A549 (cell line): ENCODE results near the gene RGSL1. TPM values are rescaled to one million over a fixed set of nuclear protein-coding genes. Genes with fewer than 3 reads are reported as not detected.
A peak's percentile ranks its signal among the peaks of the same experiment; 100 is the strongest.

Source experiments
- ATAC-seq, 2 experiments: fragments of 200-7000 bp in 1 of 2; fragments of >200 bp in 1 of 2; cut with Nextera tagmentation in 1 of 2; cut with Tn5 transposase in 1 of 2; 3 replicates each; pipeline versions ENCODE4 v1.8.0 to v1.9.1; 2018 to 2020; ENCODE audit warnings: mild to moderate bottlenecking in 1 of 2, moderate library complexity in 1 of 2
- CTCF ChIA-PET: fragments of 300-600 bp; sonication (Branson Sonifier 250); formaldehyde crosslinking; extraction: SDS; loops from one replicate; lab custom pipeline; 2021; ENCODE audit warnings: antibody characterized with exemption, inconsistent platforms; lab: Yijun Ruan, JAX
- POLR2A ChIA-PET: fragments of 350-600 bp; formaldehyde crosslinking; extraction: SDS; loops from one replicate; lab custom pipeline; 2021; ENCODE audit warnings: antibody characterized with exemption, inconsistent platforms; lab: Yijun Ruan, JAX
- DNase-seq, 2 experiments: peaks; one replicate each; pipeline versions ENCODE4 v3.0.0 to v3.0.0-alpha.2; 2011 to 2016; ENCODE audit warnings: low read depth in 1 of 2, low spot score in 1 of 2
- FAIRE-seq: peaks from 2 replicates; lab custom pipeline; 2011; peaks lifted over from hg19 to GRCh38; lab: Jason Lieb, UNC
- H3K27ac ChIP-seq, 2 experiments: fragments of >200 bp; sonication (Bioruptor Twin); formaldehyde crosslinking; 3 replicates each; pipeline ENCODE4 v1.5.1; 2016 to 2017
- H3K4me1 ChIP-seq: fragments of >200 bp; sonication (Bioruptor Twin); formaldehyde crosslinking; 3 replicates; pipeline ENCODE4 v1.6.1; 2016
- H3K4me2 ChIP-seq: fragments of >200 bp; sonication (Bioruptor Twin); formaldehyde crosslinking; 3 replicates; pipeline ENCODE4 v1.6.1; 2016
- H3K4me3 ChIP-seq: fragments of >200 bp; sonication (Bioruptor Twin); formaldehyde crosslinking; 3 replicates; pipeline ENCODE4 v1.5.1; 2016
- H3K9me3 ChIP-seq: fragments of >200 bp; sonication (Bioruptor Twin); formaldehyde crosslinking; 3 replicates; pipeline ENCODE4 v1.6.1; 2016
- CTCF ChIP-seq: fragments of >200 bp; sonication (Bioruptor Twin); formaldehyde crosslinking; IDR thresholded peaks from 3 replicates; pipeline ENCODE4 v1.5.1; 2016
- E2F6 ChIP-seq: IDR thresholded peaks from 2 replicates; pipeline ENCODE4 v1.6.1; 2012; ENCODE audit warnings: low read depth, borderline replicate concordance
- FOSB ChIP-seq: fragments of 250-450 bp; sonication (Bioruptor Pico); IDR thresholded peaks from 2 replicates; pipeline ENCODE4 v1.5.0; 2020; ENCODE audit warnings: mild to moderate bottlenecking, moderate library complexity
- HOXB13 ChIP-seq: fragments of 250-450 bp; sonication (Bioruptor Pico); IDR thresholded peaks from 2 replicates; pipeline ENCODE4 v1.5.0; 2020; ENCODE audit warnings: low read depth, mild to moderate bottlenecking, moderate library complexity
- JUN ChIP-seq, 2 experiments: fragments of >200 bp; sonication (Bioruptor Twin); formaldehyde crosslinking; IDR thresholded peaks; 2 replicates in 1 of 2; 3 replicates in 1 of 2; pipeline ENCODE4 v1.6.1; 2016 to 2017
- JUNB ChIP-seq: fragments of >200 bp; sonication (Bioruptor Twin); formaldehyde crosslinking; IDR thresholded peaks from 2 replicates; pipeline ENCODE4 v1.6.1; 2016
- KDM5A ChIP-seq: fragments of 200-600 bp; sonication (generic); IDR thresholded peaks from 2 replicates; pipeline ENCODE4 v1.6.1; 2016; ENCODE audit warnings: antibody characterized with exemption, mild to moderate bottlenecking
- NR3C1 ChIP-seq: fragments of >200 bp; sonication (Bioruptor Twin); formaldehyde crosslinking; IDR thresholded peaks from 3 replicates; pipeline ENCODE4 v1.6.1; 2017
- POLR2A ChIP-seq: IDR thresholded peaks from 2 replicates; pipeline ENCODE4 v1.6.1; 2012; ENCODE audit warnings: mild to moderate bottlenecking, low read length
- RARB ChIP-seq: fragments of 250-450 bp; sonication (Bioruptor Pico); IDR thresholded peaks from 2 replicates; pipeline ENCODE4 v1.8.0; 2021; ENCODE audit warnings: mild to moderate bottlenecking, moderate library complexity
- REST ChIP-seq: fragments of 200-600 bp; sonication (generic); IDR thresholded peaks from 2 replicates; pipeline ENCODE4 v1.6.1; 2016; ENCODE audit warnings: antibody characterized with exemption, mild to moderate bottlenecking, moderate library complexity
- RFX5 ChIP-seq: fragments of 450-650 bp; IDR thresholded peaks from 2 replicates; pipeline ENCODE4 v1.7.1; 2014; ENCODE audit warnings: antibody characterized with exemption, mild to moderate bottlenecking, moderate library complexity
- RNF2 ChIP-seq: fragments of 200-600 bp; sonication (generic); IDR thresholded peaks from 2 replicates; pipeline ENCODE4 v1.6.1; 2016; ENCODE audit warnings: low read depth, mild to moderate bottlenecking, antibody characterized with exemption, moderate library complexity, borderline replicate concordance
- TFCP2L1 ChIP-seq: fragments of 250-450 bp; sonication (Bioruptor Pico); IDR thresholded peaks from 2 replicates; pipeline ENCODE4 v1.5.0; 2021; ENCODE audit warnings: mild to moderate bottlenecking
- TP53 ChIP-seq: fragments of 250-450 bp; sonication (Bioruptor Pico); IDR thresholded peaks from 2 replicates; pipeline ENCODE4 v1.5.0; 2021; ENCODE audit warnings: mild to moderate bottlenecking, moderate library complexity
- USF2 ChIP-seq: fragments of 450-650 bp; IDR thresholded peaks from 2 replicates; pipeline ENCODE4 v1.6.1; 2014; ENCODE audit warnings: antibody characterized with exemption
- ZNF302 ChIP-seq: fragments of 250-450 bp; sonication (Bioruptor Pico); IDR thresholded peaks from 2 replicates; pipeline ENCODE4 v1.9.0; 2021; ENCODE audit warnings: inconsistent platforms, mild to moderate bottlenecking, moderate library complexity
- ZSCAN20 ChIP-seq: fragments of 250-450 bp; sonication (Bioruptor Pico); IDR thresholded peaks from 2 replicates; pipeline ENCODE4 v1.8.0; 2022; ENCODE audit warnings: mild to moderate bottlenecking, moderate library complexity
- WGBS: methylation state at CpG from one replicate; pipeline ENCODE4 v1.1.6; 2017; ENCODE audit errors: missing lambda C conversion rate; 5-methylcytosine and 5-hydroxymethylcytosine counted together
- polyA plus RNA-seq, 4 experiments: library from polyadenylated mRNA; depleted of rRNA in 3 of 4; stranded (reverse); fragments of >200 nt; fragmentation: RNase III in 1 of 4; extraction: RNeasy Plus Mini Kit Qiagen cat#74134 plus additional on column Dnase treatment in 1 of 4; gene quantifications; 2 replicates in 3 of 4; 3 replicates in 1 of 4; pipeline ENCODE4 v1.2.3, GENCODE V29; 2011 to 2017

Gene RGSL1
- polyA plus RNA-seq, 2 of the 4 experiments (the other 2 are of a cell fraction) = not detected

- POLR2A ChIA-PET = no interaction called here
- ATAC-seq = no peak
Observed at GRCh38 chr1:182587666-182588499, 137.9 kb downstream of the RGSL1 start.

GRCh38 chr1:182588500-182589396, 138.8 kb downstream of the RGSL1 start, which contains the start of gene RNASEL:
RNASEL (minus strand) TSS chr1:182589256; CDS start chr1:182586806, 2,450 bp downstream.
- ChIA-PET POLR2A (interaction anchor here (0.5 kb wide), 1 partner anchor 131 kb away, joined by 3 read pairs; no protein-coding TSS in a partner anchor), CTCF (interaction anchor here (0.7 to 7.9 kb wide), 6 partner anchors 8 to 504 kb away, joined by 3 to 50 read pairs (median 9); no protein-coding TSS in a partner anchor)
- Histone ChIP-seq H3K4me3 (peak within 1 kb of the TSS; percentile 46), H3K4me2 (peak within 1 kb of the TSS; percentile 89), H3K27ac (peak within 1 kb of the TSS; percentile 62 to 90), H3K4me1 (0 out of 3 replicates have a peak, but pooled peaks cover 5% of the 10 kb centered on the region), H3K9me3 (no peaks in the 10 kb centered on the region)
- FAIRE-seq = no peak
- 3% methylated on average over 20 of the region's 20 CpGs for WGBS
- ATAC-seq = peak; percentile 98 to 99
- TF ChIP-seq CTCF (no peak), POLR2A (peak; percentile 36; the same call in 1 of the 2 replicates)
- peak; percentile 58 to 74 for DNase-seq

More at GRCh38 chr1:182587666-182588499, 137.9 kb downstream of the RGSL1 start:
- H3K4me2 ChIP-seq = peak overlapping the region; percentile 89
- H3K4me1 ChIP-seq = 0 out of 3 replicates have a peak, but pooled peaks cover 5% of the 10 kb centered on the region
- peak overlapping the region; percentile 62 to 90; a peak in 4 of 6 replicates for H3K27ac ChIP-seq
- no peaks in the 10 kb centered on the region for H3K9me3 ChIP-seq
- DNase-seq = no peak
- TF ChIP-seq HOXB13 (CRISPR knock-in tag) (no peak), RARB (no peak), RFX5 (no peak), REST (no peak), JUN (IDR thresholded peaks at IDR 0.05) (no peak)
- FAIRE-seq = no peak
- CTCF ChIA-PET = interaction anchor here (0.7 to 7.9 kb wide), 6 partner anchors 9 to 503 kb away, joined by 3 to 50 read pairs (median 9); no protein-coding TSS in a partner anchor
- H3K4me3 ChIP-seq = peak overlapping the region; percentile 46
- WGBS = 63% methylated on average over 4 of the region's 4 CpGs

- Histone ChIP-seq H3K4me1 (0 out of 3 replicates have a peak, but pooled peaks cover 5% of the 10 kb centered on the region), H3K4me2 (peak overlapping the region; percentile 89; the same call in 2 of the 3 replicates), H3K9me3 (no peaks in the 10 kb centered on the region), H3K27ac (no peak overlapping the region), H3K4me3 (no peak overlapping the region)
- ATAC-seq = peak in 1 of 2 experiments; percentile 13; a peak in 3 of 6 replicates
- no peak for FAIRE-seq
- CTCF ChIA-PET = interaction anchor here (2.3 to 7.9 kb wide), 3 partner anchors 10 to 195 kb away, joined by 12 to 50 read pairs (median 13); no protein-coding TSS in a partner anchor
- no peak for DNase-seq
- 94% methylated on average over 3 of the region's 3 CpGs for WGBS
- POLR2A ChIA-PET = no interaction called here
- TF ChIP-seq TFCP2L1 (CRISPR knock-in tag) = no peak
- no peak for TF ChIP-seq TP53 (CRISPR knock-in tag)
- no peak for TF ChIP-seq USF2
- TF ChIP-seq CTCF = no peak
- no peak for TF ChIP-seq FOSB (CRISPR knock-in tag)
- TF ChIP-seq POLR2A = no peak
- TF ChIP-seq KDM5A = no peak
- TF ChIP-seq ZSCAN20 = no peak
- no peak for TF ChIP-seq RNF2
- TF ChIP-seq ZNF302 = no peak
- TF ChIP-seq HOXB13 (CRISPR knock-in tag) = no peak
- no peak for TF ChIP-seq NR3C1
- no peak for TF ChIP-seq E2F6
- TF ChIP-seq JUNB = no peak
Observed at GRCh38 chr1:182589520-182589919, 139.6 kb downstream of the RGSL1 start.
